CD4-positive, alpha-beta T cell (primary cell): ENCODE measurements around the gene OGDHL. TPM values are rescaled to one million over a fixed set of nuclear protein-coding genes. Genes with fewer than 3 reads are reported as not detected.

Source experiments
- ATAC-seq: fragments of 200-7000 bp; cut with Tn5 transposase; one replicate; pipeline ENCODE4 v1.10.0; 2022; ENCODE audit warnings: mild to moderate bottlenecking; ENCODE audit not compliant: poor library complexity
- CTCF ChIA-PET: fragments of 350-600 bp; sonication (Branson Sonifier 250); formaldehyde crosslinking; loops from one replicate; lab custom pipeline; 2021; ENCODE audit warnings: antibody characterized with exemption, inconsistent platforms; lab: Charles Lee
- POLR2A ChIA-PET: fragments of 350-600 bp; sonication (Branson Sonifier 250); formaldehyde crosslinking; loops from one replicate; lab custom pipeline; 2021; ENCODE audit warnings: antibody characterized with exemption, inconsistent platforms; lab: Charles Lee
- DNase-seq, 14 experiments: peaks; one replicate each; pipeline ENCODE4 v3.0.0-alpha.2; 2013 to 2020; ENCODE audit warnings: mixed read lengths in 2 of 14
- H3K27ac ChIP-seq, 2 donors: one replicate each; pipeline versions ENCODE4 v1.5.1 to v1.7.0; 2013; ENCODE audit warnings: low read length in 2 of 2, low read depth in 1 of 2, mild to moderate bottlenecking in 1 of 2
- H3K27me3 ChIP-seq, 2 experiments: 1 replicate in 1 of 2; 2 replicates in 1 of 2; pipeline versions ENCODE4 v1.6.1 to v1.7.0; 2013; ENCODE audit warnings: low read length in 2 of 2, control low read depth in 1 of 2, mild to moderate bottlenecking in 1 of 2, moderate library complexity in 1 of 2; ENCODE audit not compliant: insufficient read depth in 2 of 2, control insufficient read depth in 1 of 2
- H3K36me3 ChIP-seq: one replicate; pipeline ENCODE4 v1.6.1; 2013; ENCODE audit warnings: low read length, control low read depth; ENCODE audit not compliant: insufficient read depth
- H3K4me1 ChIP-seq: one replicate; pipeline ENCODE4 v1.6.1; 2013; ENCODE audit warnings: low read length, control low read depth; ENCODE audit not compliant: insufficient read depth
- H3K4me3 ChIP-seq: one replicate; pipeline ENCODE4 v1.5.1; 2013; ENCODE audit warnings: mild to moderate bottlenecking, low read length, moderate library complexity
- H3K9me3 ChIP-seq, 2 experiments: 1 replicate in 1 of 2; 2 replicates in 1 of 2; pipeline versions ENCODE4 v1.6.1 to v1.7.0; 2013; ENCODE audit warnings: low read length in 2 of 2, mild to moderate bottlenecking in 2 of 2, control low read depth in 1 of 2, moderate library complexity in 1 of 2; ENCODE audit not compliant: control insufficient read depth in 1 of 2, insufficient read depth in 1 of 2
- H3K27ac Mint-ChIP-seq: one replicate; pipeline ENCODE4 v1.8.0; 2020; ENCODE audit warnings: mixed read lengths
- H3K27me3 Mint-ChIP-seq: one replicate; pipeline ENCODE4 v1.8.0; 2021; ENCODE audit warnings: mixed read lengths
- H3K36me3 Mint-ChIP-seq: one replicate; pipeline ENCODE4 v1.8.0; 2021; ENCODE audit warnings: low read depth, mixed read lengths
- H3K4me1 Mint-ChIP-seq: one replicate; pipeline ENCODE4 v1.8.0; 2021; ENCODE audit warnings: low read depth, mixed read lengths
- H3K4me3 Mint-ChIP-seq: one replicate; pipeline ENCODE4 v1.8.0; 2020; ENCODE audit warnings: mild to moderate bottlenecking, mixed read lengths
- H3K9me3 Mint-ChIP-seq: one replicate; pipeline ENCODE4 v1.8.0; 2020; ENCODE audit warnings: mixed read lengths
- CTCF ChIP-seq: fragments of 200-600 bp; IDR thresholded peaks from one replicate; pipeline ENCODE4 v1.8.0; 2022; ENCODE audit warnings: antibody characterized with exemption, mild to moderate bottlenecking
- intact Hi-C, 2 experiments: fragments of 100-400 bp; cut with DNase I in 1 of 2; cut with micrococcal nuclease in 1 of 2; formaldehyde crosslinking; loops; one replicate each; pipeline versions ENCODE4 v1.15.1 to v1.9.0; 2023 to 2025; cut with DNase I, micrococcal nuclease
- total RNA-seq, 174 experiments: library from RNA in 2 of 174; stranded (reverse) in 2 of 174; gene quantifications; one replicate each; pipeline ENCODE4 v1.2.3 and lab custom pipeline; 2021 to 2026

OGDHL gene
- total RNA-seq, 2 experiments from 2014 or later = not detected

GRCh38 chr10:49694466-49694865 is 67.7 kb downstream of the OGDHL start:
- H3K27me3 Mint-ChIP-seq = peaks cover 73% of the 10 kb centered on the region
- peaks cover 12 to 33% of the 10 kb centered on the region in 2 experiments for H3K27me3 ChIP-seq
- H3K36me3 Mint-ChIP-seq = no peaks in the 10 kb centered on the region
- no peak for TF ChIP-seq CTCF
- CTCF ChIA-PET = no interaction called here
- no peak overlapping the region for H3K4me3 ChIP-seq
- POLR2A ChIA-PET = no interaction called here
- H3K4me1 ChIP-seq = no peaks in the 10 kb centered on the region
- H3K27ac ChIP-seq = no peak overlapping the region
- ATAC-seq = no peak
- no peaks in the 10 kb centered on the region for H3K4me1 Mint-ChIP-seq
- H3K4me3 Mint-ChIP-seq = no peak overlapping the region
- H3K36me3 ChIP-seq = no peaks in the 10 kb centered on the region
- no peak overlapping the region for H3K27ac Mint-ChIP-seq
- no peak for DNase-seq
- peaks cover 0 to 3% of the 10 kb centered on the region in 2 experiments for H3K9me3 ChIP-seq
- intact Hi-C loops = no loop called here
- no peaks in the 10 kb centered on the region for H3K9me3 Mint-ChIP-seq

GRCh38 chr10:49691588-49691987 is 70.5 kb downstream of the OGDHL start:
- CTCF ChIA-PET = interaction anchor here (0.6 kb wide), 1 partner anchor 103 kb away, joined by 3 read pairs; no protein-coding TSS in a partner anchor
- intact Hi-C loops = no loop called here
- Histone ChIP-seq H3K27ac (no peak overlapping the region), H3K4me1 (no peaks in the 10 kb centered on the region), H3K9me3 (peaks cover 0 to 15% of the 10 kb centered on the region in 2 experiments), H3K27me3 (peaks cover 26 to 45% of the 10 kb centered on the region in 2 experiments), H3K4me3 (no peak overlapping the region), H3K36me3 (no peaks in the 10 kb centered on the region)
- no peak overlapping the region for H3K27ac Mint-ChIP-seq
- H3K4me3 Mint-ChIP-seq = no peak overlapping the region
- peaks cover 86% of the 10 kb centered on the region for H3K27me3 Mint-ChIP-seq
- DNase-seq = no peak
- no peak for TF ChIP-seq CTCF
- H3K4me1 Mint-ChIP-seq = no peaks in the 10 kb centered on the region
- POLR2A ChIA-PET = no interaction called here
- H3K36me3 Mint-ChIP-seq = no peaks in the 10 kb centered on the region
- peaks cover under 1% of the 10 kb centered on the region for H3K9me3 Mint-ChIP-seq
- ATAC-seq = no peak

- no peaks in the 10 kb centered on the region for H3K4me1 ChIP-seq
- ATAC-seq (no peak), DNase-seq (no peak)
- H3K27me3 ChIP-seq = peaks cover 26 to 45% of the 10 kb centered on the region in 2 experiments
- no peak overlapping the region for H3K4me3 ChIP-seq
- no peak for TF ChIP-seq CTCF
- intact Hi-C loops = no loop called here
- Mint-ChIP-seq H3K27me3 (peaks cover 83% of the 10 kb centered on the region), H3K4me3 (no peak overlapping the region), H3K27ac (no peak overlapping the region), H3K9me3 (peaks cover 3% of the 10 kb centered on the region), H3K4me1 (no peaks in the 10 kb centered on the region), H3K36me3 (no peaks in the 10 kb centered on the region)
- H3K9me3 ChIP-seq = peaks cover 0 to 15% of the 10 kb centered on the region in 2 experiments
- POLR2A ChIA-PET = no interaction called here
- no peaks in the 10 kb centered on the region for H3K36me3 ChIP-seq
- no peak overlapping the region for H3K27ac ChIP-seq
- CTCF ChIA-PET = no interaction called here
Measured at GRCh38 chr10:49690698-49691356, 71.3 kb downstream of the OGDHL start.
